Measurements from ENCODE around the gene SLC6A12.
"Not testable (repeated sequence)": the region's sequence is repeated elsewhere in the genome, so short reads cannot be mapped to it uniquely, and the experiment has no call there.

- not testable (repeated sequence) for TF ChIP-seq HOXC10 (CRISPR knock-in tag; IDR thresholded peaks at IDR 0.05); REPIN1 (tag by site-specific recombination; IDR thresholded peaks at IDR 0.05; ENCODE audit: low read depth); ZNF121 (tag by site-specific recombination; IDR thresholded peaks at IDR 0.05); CTCF (tag by site-specific recombination; IDR thresholded peaks at IDR 0.05); ZNF157 (tag by site-specific recombination; IDR thresholded peaks at IDR 0.05); HOXD13 (CRISPR knock-in tag; IDR thresholded peaks at IDR 0.05; ENCODE audit: borderline replicate concordance); TCF7L2 (IDR thresholded peaks at IDR 0.05; ENCODE audit: borderline replicate concordance, low read depth, low read length); KLF16 (tag by site-specific recombination; IDR thresholded peaks at IDR 0.05); ZNF341 (tag by site-specific recombination; IDR thresholded peaks at IDR 0.05; ENCODE audit: low read depth); ZBTB49 (tag by site-specific recombination; IDR thresholded peaks at IDR 0.05; ENCODE audit: low read depth); ZBTB10 (tag by site-specific recombination; IDR thresholded peaks at IDR 0.05); KLF8 (tag by site-specific recombination; IDR thresholded peaks at IDR 0.05); ZBTB21 (tag by site-specific recombination; IDR thresholded peaks at IDR 0.05)
- TF ChIP-seq, protein P1, sequence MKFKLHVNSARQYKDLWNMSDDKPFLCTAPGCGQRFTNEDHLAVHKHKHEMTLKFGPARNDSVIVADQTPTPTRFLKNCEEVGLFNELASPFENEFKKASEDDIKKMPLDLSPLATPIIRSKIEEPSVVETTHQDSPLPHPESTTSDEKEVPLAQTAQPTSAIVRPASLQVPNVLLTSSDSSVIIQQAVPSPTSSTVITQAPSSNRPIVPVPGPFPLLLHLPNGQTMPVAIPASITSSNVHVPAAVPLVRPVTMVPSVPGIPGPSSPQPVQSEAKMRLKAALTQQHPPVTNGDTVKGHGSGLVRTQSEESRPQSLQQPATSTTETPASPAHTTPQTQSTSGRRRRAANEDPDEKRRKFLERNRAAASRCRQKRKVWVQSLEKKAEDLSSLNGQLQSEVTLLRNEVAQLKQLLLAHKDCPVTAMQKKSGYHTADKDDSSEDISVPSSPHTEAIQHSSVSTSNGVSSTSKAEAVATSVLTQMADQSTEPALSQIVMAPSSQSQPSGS (tag by site-specific recombination; IDR thresholded peaks at IDR 0.05; ENCODE audit: low read depth), result not testable (repeated sequence)
These were observed 22.0 kb upstream of the SLC6A12 start for GRCh38 chr12:235967-236366.
